Stomach (tissue), 4 donors: ENCODE measurements around the gene LASP1NB.

Experiments
- CTCF ChIP-seq, 7 experiments: fragments of 450-650 bp in 4 of 7; fragments of 200-600 bp in 3 of 7; sonication (generic) in 3 of 7; IDR thresholded peaks; one replicate each; pipeline ENCODE4 v1.5.1; 2016 to 2019; ENCODE audit warnings: antibody characterized with exemption in 7 of 7, control low read depth in 2 of 7, mild to moderate bottlenecking in 1 of 7
- EP300 ChIP-seq: sonication (generic); formaldehyde crosslinking; IDR thresholded peaks from one replicate; pipeline ENCODE4 v1.6.1; 2017; ENCODE audit warnings: antibody characterized with exemption
- POLR2A ChIP-seq, 4 donors: fragments of 450-650 bp; IDR thresholded peaks; one replicate each; pipeline ENCODE4 v1.6.1; 2016; ENCODE audit warnings: antibody characterized with exemption in 4 of 4, control low read depth in 2 of 4, mild to moderate bottlenecking in 1 of 4, moderate library complexity in 1 of 4

GRCh38 chr17:38900978-38901656 is 24.3 kb upstream of the LASP1NB start:
- TF ChIP-seq CTCF (IDR thresholded peaks at IDR 0.05) (no peak), POLR2A (IDR thresholded peaks at IDR 0.05) (no peak), EP300 (no peak)
